ENCODE measurements around the gene TRIM71. TPM values are rescaled to one million over a fixed set of nuclear protein-coding genes. Genes with fewer than 3 reads are reported as not detected.

The TRIM71 gene
- polyA plus RNA-seq, 3 donors: 0.02 to 0.33 (median 0.06) TPM

DNA sequence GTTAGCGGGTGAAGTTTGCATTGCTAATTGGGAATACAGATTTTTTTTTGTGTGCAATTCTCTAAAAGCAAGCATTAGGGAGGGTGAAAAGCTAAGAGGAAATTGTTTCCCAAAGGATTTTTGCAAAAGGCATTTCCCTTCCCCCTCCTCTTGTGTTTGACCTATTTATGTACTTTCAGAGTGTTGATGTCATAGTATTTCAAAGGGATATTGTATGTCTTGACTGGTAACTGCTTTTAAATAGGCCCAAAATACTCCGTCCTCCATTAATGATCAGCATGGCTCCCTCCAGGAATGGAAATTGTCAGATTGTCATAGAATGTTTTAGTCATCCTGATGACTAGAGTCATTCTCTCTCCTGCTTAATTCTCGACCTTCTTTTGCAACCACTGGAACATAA is 32.4 kb downstream of the TRIM71 start:
- Histone ChIP-seq H3K27me3 (ENCODE audit: control insufficient read depth in 2 of 2, insufficient read depth in 2 of 2, low read length in 2 of 2) (no peaks in the 10 kb centered on the region), H3K79me2 (ENCODE audit: insufficient read depth, low read length) (peaks cover 19% of the 10 kb centered on the region), H4K20me1 (ENCODE audit: insufficient read depth, low read length) (no peaks in the 10 kb centered on the region), H2AFZ (ENCODE audit: insufficient read depth, low read depth, low read length, poor library complexity, severe bottlenecking) (no peak overlapping the region), H3K9me3 (replicated peaks in 1 of 2; ENCODE audit: control insufficient read depth in 1 of 2, insufficient read depth in 1 of 2, low read length in 2 of 2) (no peaks in the 10 kb centered on the region), H3K36me3 (replicated peaks in 1 of 2; ENCODE audit: control insufficient read depth in 1 of 2, insufficient read depth in 2 of 2, low read length in 2 of 2) (no peaks in the 10 kb centered on the region), H3K27ac (ENCODE audit: low read depth in 1 of 2, low read length in 2 of 2) (no peak overlapping the region), H3K4me3 (replicated peaks in 1 of 3; ENCODE audit: low read depth in 2 of 3, low read length in 3 of 3) (no peak overlapping the region), H3K9ac (ENCODE audit: insufficient read depth, low read length, poor library complexity, severe bottlenecking) (no peak overlapping the region), H3K4me2 (replicated peaks; ENCODE audit: extremely low read depth, low read length, poor library complexity, severe bottlenecking) (no peak overlapping the region), H3K4me1 (ENCODE audit: control insufficient read depth in 1 of 2, insufficient read depth in 2 of 2, low read length in 2 of 2) (peaks cover 8 to 17% of the 10 kb centered on the region in 2 donors)
- H3K27me3 Mint-ChIP-seq (ENCODE audit: low read depth in 3 of 3): peaks cover 0 to 6% (median 2%) of the 10 kb centered on the region in 3 donors
- no peak for DNase-seq
- TF ChIP-seq, protein P1, sequence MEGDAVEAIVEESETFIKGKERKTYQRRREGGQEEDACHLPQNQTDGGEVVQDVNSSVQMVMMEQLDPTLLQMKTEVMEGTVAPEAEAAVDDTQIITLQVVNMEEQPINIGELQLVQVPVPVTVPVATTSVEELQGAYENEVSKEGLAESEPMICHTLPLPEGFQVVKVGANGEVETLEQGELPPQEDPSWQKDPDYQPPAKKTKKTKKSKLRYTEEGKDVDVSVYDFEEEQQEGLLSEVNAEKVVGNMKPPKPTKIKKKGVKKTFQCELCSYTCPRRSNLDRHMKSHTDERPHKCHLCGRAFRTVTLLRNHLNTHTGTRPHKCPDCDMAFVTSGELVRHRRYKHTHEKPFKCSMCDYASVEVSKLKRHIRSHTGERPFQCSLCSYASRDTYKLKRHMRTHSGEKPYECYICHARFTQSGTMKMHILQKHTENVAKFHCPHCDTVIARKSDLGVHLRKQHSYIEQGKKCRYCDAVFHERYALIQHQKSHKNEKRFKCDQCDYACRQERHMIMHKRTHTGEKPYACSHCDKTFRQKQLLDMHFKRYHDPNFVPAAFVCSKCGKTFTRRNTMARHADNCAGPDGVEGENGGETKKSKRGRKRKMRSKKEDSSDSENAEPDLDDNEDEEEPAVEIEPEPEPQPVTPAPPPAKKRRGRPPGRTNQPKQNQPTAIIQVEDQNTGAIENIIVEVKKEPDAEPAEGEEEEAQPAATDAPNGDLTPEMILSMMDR (IDR thresholded peaks at IDR 0.05): no peak
- intact Hi-C loops (cut with micrococcal nuclease): no loop called here
- peaks cover 0 to 2% (median 0%) of the 10 kb centered on the region in 7 donors for H3K9me3 Mint-ChIP-seq
- H3K4me3 Mint-ChIP-seq: no peak overlapping the region
- H3K4me1 Mint-ChIP-seq: peaks cover 29% of the 10 kb centered on the region
- WGBS (ENCODE audit: insufficient coverage): no CpG with 5 or more reads among the region's 3 CpGs
- no peak overlapping the region for H3K27ac Mint-ChIP-seq
- H3K36me3 Mint-ChIP-seq: no peaks in the 10 kb centered on the region

DNA sequence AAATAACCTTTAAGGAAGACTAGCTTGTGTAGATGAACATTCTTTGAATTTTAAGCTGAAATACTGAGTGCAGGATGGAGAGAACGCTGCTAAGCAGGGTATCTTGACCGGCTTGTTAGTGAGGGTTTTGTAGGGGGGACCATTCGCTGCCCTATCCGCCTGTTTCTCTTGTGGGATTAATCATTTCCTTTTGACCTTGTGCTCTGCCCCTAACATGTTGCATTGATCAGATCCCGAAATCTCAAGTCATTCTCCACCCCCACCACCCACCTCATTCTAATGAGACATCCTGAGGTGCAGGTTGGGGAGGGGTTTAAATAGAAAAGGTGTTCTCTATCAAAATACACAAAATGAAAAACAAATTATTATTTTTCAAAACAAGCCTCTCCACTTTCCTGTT is 32.8 kb downstream of the TRIM71 start:
- Histone ChIP-seq H3K4me2 (replicated peaks; ENCODE audit: extremely low read depth, low read length, poor library complexity, severe bottlenecking) (no peak overlapping the region), H3K9ac (ENCODE audit: insufficient read depth, low read length, poor library complexity, severe bottlenecking) (no peak overlapping the region), H3K4me3 (replicated peaks in 1 of 3; ENCODE audit: low read depth in 2 of 3, low read length in 3 of 3) (no peak overlapping the region), H3K4me1 (ENCODE audit: control insufficient read depth in 1 of 2, insufficient read depth in 2 of 2, low read length in 2 of 2) (peaks cover 8 to 17% of the 10 kb centered on the region in 2 donors), H4K20me1 (ENCODE audit: insufficient read depth, low read length) (no peaks in the 10 kb centered on the region), H3K27ac (ENCODE audit: low read depth in 1 of 2, low read length in 2 of 2) (no peak overlapping the region), H3K27me3 (ENCODE audit: control insufficient read depth in 2 of 2, insufficient read depth in 2 of 2, low read length in 2 of 2) (no peaks in the 10 kb centered on the region), H2AFZ (ENCODE audit: insufficient read depth, low read depth, low read length, poor library complexity, severe bottlenecking) (no peak overlapping the region), H3K36me3 (replicated peaks in 1 of 2; ENCODE audit: control insufficient read depth in 1 of 2, insufficient read depth in 2 of 2, low read length in 2 of 2) (no peaks in the 10 kb centered on the region), H3K9me3 (replicated peaks in 1 of 2; ENCODE audit: control insufficient read depth in 1 of 2, insufficient read depth in 1 of 2, low read length in 2 of 2) (no peaks in the 10 kb centered on the region), H3K79me2 (ENCODE audit: insufficient read depth, low read length) (peaks cover 19% of the 10 kb centered on the region)
- Mint-ChIP-seq H3K4me1 (peaks cover 33% of the 10 kb centered on the region), H3K27me3 (ENCODE audit: low read depth in 3 of 3) (peaks cover 0 to 6% (median 2%) of the 10 kb centered on the region in 3 donors), H3K36me3 (no peaks in the 10 kb centered on the region), H3K9me3 (peaks cover 0 to 2% (median 0%) of the 10 kb centered on the region in 7 donors), H3K27ac (peak overlapping the region in 1 of 7 donors; percentile 37), H3K4me3 (no peak overlapping the region)
- TF ChIP-seq, protein P1 (IDR thresholded peaks at IDR 0.05): no peak
- WGBS (ENCODE audit: insufficient coverage): no CpG with 5 or more reads among the region's 5 CpGs
- intact Hi-C loops (cut with micrococcal nuclease): no loop called here
- DNase-seq: no peak

Data from CD14-positive monocyte (primary cell).